Measurements from ENCODE around the gene UROC1. TPM values are rescaled to one million over a fixed set of nuclear protein-coding genes. Genes with fewer than 3 reads are reported as not detected.

Gene UROC1
- total and polyA plus RNA-seq, 2 of the 13 experiments (the other 11 are each of a cell fraction or from before 2014, with no cell fraction given) = 0.71 to 1.3 TPM

- TF ChIP-seq NFKBIZ (CRISPR knock-in tag; IDR thresholded peaks at IDR 0.05) = peak; percentile 85; the same call in 1 of the 2 replicates
- TF ChIP-seq JUNB (CRISPR knock-in tag; IDR thresholded peaks at IDR 0.05; ENCODE audit: borderline replicate concordance) = no peak
- TF ChIP-seq AKNA (CRISPR knock-in tag; IDR thresholded peaks at IDR 0.05; ENCODE audit: borderline replicate concordance) = no peak
- TF ChIP-seq ZNF670 (CRISPR knock-in tag; IDR thresholded peaks at IDR 0.05; ENCODE audit: borderline replicate concordance) = peak; percentile 100
- peak; percentile 55; the same call in 1 of the 2 replicates for TF ChIP-seq TFE3 (CRISPR knock-in tag; IDR thresholded peaks at IDR 0.05)
- no peak; the same call in 1 of the 2 replicates for TF ChIP-seq ETV5 (CRISPR knock-in tag; IDR thresholded peaks at IDR 0.05; ENCODE audit: borderline replicate concordance)
- no peak for TF ChIP-seq SIX4 (CRISPR knock-in tag; IDR thresholded peaks at IDR 0.05)
- TF ChIP-seq TFDP1 (CRISPR knock-in tag; IDR thresholded peaks at IDR 0.05; ENCODE audit: borderline replicate concordance) = peak; percentile 40; the same call in 1 of the 2 replicates
- no peak for TF ChIP-seq CENPX (CRISPR knock-in tag; IDR thresholded peaks at IDR 0.05)
- no peak for TF ChIP-seq ZNF629 (CRISPR knock-in tag; conservative IDR thresholded peaks at IDR 0.05)
- TF ChIP-seq ZNF501 (CRISPR knock-in tag; IDR thresholded peaks at IDR 0.05) = peak; percentile 62; the same call in 1 of the 2 replicates
- TF ChIP-seq MLLT10 (CRISPR knock-in tag; IDR thresholded peaks at IDR 0.05) = no peak
- no peak; the same call in 1 of the 2 replicates for TF ChIP-seq ZSCAN21 (CRISPR knock-in tag; IDR thresholded peaks at IDR 0.05; ENCODE audit: borderline replicate concordance)
- TF ChIP-seq NR1H2 (CRISPR knock-in tag; IDR thresholded peaks at IDR 0.05; ENCODE audit: borderline replicate concordance, low read depth) = no peak; the same call in 1 of the 2 replicates
- TF ChIP-seq MBNL3 (CRISPR knock-in tag; conservative IDR thresholded peaks at IDR 0.05) = no peak
- TF ChIP-seq PHF8 (CRISPR knock-in tag; IDR thresholded peaks at IDR 0.05) = peak; percentile 68
- TF ChIP-seq TEF (CRISPR knock-in tag; IDR thresholded peaks at IDR 0.05) = no peak
- TF ChIP-seq ZNF468 (CRISPR knock-in tag; IDR thresholded peaks at IDR 0.05) = no peak
- TF ChIP-seq CC2D1A (CRISPR knock-in tag; IDR thresholded peaks at IDR 0.05) = 0 out of 2 replicates have a peak, but pooled peaks have one; percentile 51
- TF ChIP-seq KDM6A (CRISPR knock-in tag; IDR thresholded peaks at IDR 0.05; ENCODE audit: low read depth) = peak; percentile 90
Observed at GRCh38 chr3:126523745-126524428, 6.3 kb upstream of the UROC1 start, which contains the start of gene CHST13 (continued).
